Liver (tissue), 9 donors: ENCODE results near the gene NRN1. TPM values are rescaled to one million over a fixed set of nuclear protein-coding genes. Genes with fewer than 3 reads are reported as not detected.
A peak's percentile ranks its signal among the peaks of the same experiment; 100 is the strongest.

Experiments used
- DNase-seq: peaks from one replicate; pipeline ENCODE4 v3.0.0-alpha.2; 2017; ENCODE audit warnings: low spot score
- H3K27ac ChIP-seq, 2 donors: one replicate each; pipeline ENCODE4 v1.7.0; 2013; ENCODE audit warnings: inconsistent platforms in 2 of 2, low read length in 2 of 2, control low read depth in 1 of 2, low read depth in 1 of 2, mild to moderate bottlenecking in 1 of 2
- H3K27me3 ChIP-seq, 4 donors: one replicate each; pipeline versions ENCODE4 v1.6.1 to v1.7.0; 2013; ENCODE audit warnings: low read length in 3 of 4, inconsistent platforms in 1 of 4, mild to moderate bottlenecking in 1 of 4, moderate library complexity in 1 of 4; ENCODE audit not compliant: control insufficient read depth in 4 of 4, insufficient read depth in 4 of 4
- H3K36me3 ChIP-seq, 4 donors: one replicate each; pipeline versions ENCODE4 v1.6.1 to v1.7.0; 2013; ENCODE audit warnings: low read length in 3 of 4, mild to moderate bottlenecking in 3 of 4, low read depth in 1 of 4, moderate library complexity in 1 of 4; ENCODE audit not compliant: control insufficient read depth in 4 of 4, insufficient read depth in 3 of 4
- H3K4me1 ChIP-seq, 4 donors: one replicate each; pipeline versions ENCODE4 v1.6.1 to v1.7.0; 2013; ENCODE audit warnings: low read length in 3 of 4, mild to moderate bottlenecking in 3 of 4, moderate library complexity in 1 of 4; ENCODE audit not compliant: control insufficient read depth in 4 of 4, insufficient read depth in 4 of 4
- H3K4me3 ChIP-seq, 3 donors: one replicate each; pipeline versions ENCODE4 v1.6.1 to v1.7.0; 2013; ENCODE audit warnings: low read length in 3 of 3, control low read depth in 1 of 3, low read depth in 1 of 3, mild to moderate bottlenecking in 1 of 3
- H3K9ac ChIP-seq, 2 donors: one replicate each; pipeline ENCODE4 v1.7.0; 2013; ENCODE audit warnings: low read length in 2 of 2, mild to moderate bottlenecking in 2 of 2, moderate library complexity in 2 of 2, control low read depth in 1 of 2, low read depth in 1 of 2
- H3K9me3 ChIP-seq, 4 donors: one replicate each; pipeline versions ENCODE4 v1.6.1 to v1.7.0; 2013; ENCODE audit warnings: low read length in 3 of 4; ENCODE audit not compliant: control insufficient read depth in 4 of 4
- ATF3 ChIP-seq: IDR thresholded peaks from 2 replicates; pipeline ENCODE4 v1.6.1; 2016; ENCODE audit warnings: antibody characterized with exemption
- CTCF ChIP-seq: fragments of 150-350 bp; IDR thresholded peaks from 2 replicates; pipeline ENCODE4 v1.5.1; 2017; ENCODE audit warnings: improper control_type of control experiment, low read depth, low read length; ENCODE audit not compliant: missing input control
- EGR1 ChIP-seq, 2 donors: IDR thresholded peaks; 2 replicates each; pipeline ENCODE4 v1.6.1; 2016 to 2018; ENCODE audit warnings: antibody characterized with exemption in 2 of 2, low read depth in 2 of 2
- FOXA1 ChIP-seq: IDR thresholded peaks from 2 replicates; pipeline ENCODE4 v1.6.1; 2016; ENCODE audit warnings: antibody characterized with exemption
- FOXA2 ChIP-seq: IDR thresholded peaks from 2 replicates; pipeline ENCODE4 v1.6.1; 2016; ENCODE audit warnings: antibody characterized with exemption
- GABPA ChIP-seq, 2 donors: IDR thresholded peaks in 1 of 2; conservative IDR thresholded peaks in 1 of 2; 2 replicates each; pipeline ENCODE4 v1.6.1; 2016; ENCODE audit warnings: antibody characterized with exemption in 2 of 2, mild to moderate bottlenecking in 1 of 2, moderate library complexity in 1 of 2
- HNF4A ChIP-seq, 2 donors: conservative IDR thresholded peaks; 2 replicates each; pipeline ENCODE4 v1.6.1; 2016; ENCODE audit warnings: antibody characterized with exemption in 2 of 2, mild to moderate bottlenecking in 2 of 2
- HNF4G ChIP-seq: IDR thresholded peaks from 2 replicates; pipeline ENCODE4 v1.6.1; 2016; ENCODE audit warnings: antibody characterized with exemption
- MAX ChIP-seq: IDR thresholded peaks from 2 replicates; pipeline ENCODE4 v1.6.1; 2016; ENCODE audit warnings: antibody characterized with exemption
- NR2F2 ChIP-seq: IDR thresholded peaks from 2 replicates; pipeline ENCODE4 v1.6.1; 2016; ENCODE audit warnings: antibody characterized with exemption
- RAD21 ChIP-seq, 2 donors: IDR thresholded peaks; 2 replicates each; pipeline ENCODE4 v1.6.1; 2016; ENCODE audit warnings: antibody characterized with exemption in 2 of 2, mild to moderate bottlenecking in 2 of 2
- REST ChIP-seq: IDR thresholded peaks from 2 replicates; pipeline ENCODE4 v1.6.1; 2016; ENCODE audit warnings: antibody characterized with exemption, mild to moderate bottlenecking
- RXRA ChIP-seq, 2 donors: IDR thresholded peaks; 2 replicates each; pipeline ENCODE4 v1.6.1; 2017 to 2018; ENCODE audit warnings: antibody characterized with exemption in 2 of 2, mild to moderate bottlenecking in 1 of 2
- SP1 ChIP-seq: IDR thresholded peaks from 2 replicates; pipeline ENCODE4 v1.6.1; 2018; ENCODE audit warnings: antibody characterized with exemption, mild to moderate bottlenecking
- TAF1 ChIP-seq: conservative IDR thresholded peaks from 2 replicates; pipeline ENCODE4 v1.6.1; 2016; ENCODE audit warnings: antibody characterized with exemption, mild to moderate bottlenecking
- YY1 ChIP-seq: IDR thresholded peaks from 2 replicates; pipeline ENCODE4 v1.6.1; 2016; ENCODE audit warnings: antibody characterized with exemption, mild to moderate bottlenecking
- ZBTB33 ChIP-seq: IDR thresholded peaks from 2 replicates; pipeline ENCODE4 v1.6.1; 2016; ENCODE audit warnings: antibody characterized with exemption
- WGBS: extraction: QIAGEN DNeasy Blood & Tissue Kit; methylation state at CpG from one replicate; pipeline ENCODE4 v1.1.7; 2013; 5-methylcytosine and 5-hydroxymethylcytosine counted together
- polyA plus RNA-seq, 2 donors: library from polyadenylated mRNA; stranded (reverse) in 1 of 2; unstranded in 1 of 2; fragments of 200-250 nt in 1 of 2; fragments of >200 nt in 1 of 2; fragmentation: Nextera tagmentation in 1 of 2; extraction: Ambion mirVana in 1 of 2; gene quantifications; one replicate each; pipeline versions ENCODE4 v1.2.1 to v1.2.3, GENCODE V29; 2013 to 2015
- total RNA-seq, 2 donors: library from RNA; depleted of rRNA; stranded (reverse); fragments of >200 nt; gene quantifications; one replicate each; pipeline ENCODE4 v1.2.3, GENCODE V29; 2014
- donor health status: healthy.
- donor health status: healthy.
- donor health status: healthy.
- donor health status: healthy.
- donor health status: healthy.

The NRN1 gene
- total and polyA plus RNA-seq, 4 donors = 1.2 to 2.9 (median 1.6) TPM

- H3K27ac ChIP-seq = peak overlapping the region in 1 of 2 donors; percentile 57
- peak; percentile 62 for DNase-seq
- no peaks in the 10 kb centered on the region for H3K36me3 ChIP-seq
- TF ChIP-seq CTCF (no peak), REST (no peak), EGR1 (IDR thresholded peaks at IDR 0.05; ENCODE audit: low read depth in 2 of 2) (no peak), SP1 (no peak), HNF4A (conservative IDR thresholded peaks at IDR 0.05) (no peak), GABPA (IDR thresholded peaks at IDR 0.05 in 1 of 2, conservative IDR thresholded peaks at IDR 0.05 in 1 of 2) (peak in 1 of 2 donors; percentile 37), MAX (no peak), ATF3 (no peak), YY1 (no peak)
- 3% methylated on average over 62 of the region's 62 CpGs for WGBS
- H3K9me3 ChIP-seq = peaks cover 0 to 9% (median 4%) of the 10 kb centered on the region in 4 donors
- H3K4me3 ChIP-seq = peak overlapping the region in 1 of 3 donors; percentile 55
- peaks cover 4 to 34% (median 18%) of the 10 kb centered on the region in 4 donors for H3K27me3 ChIP-seq
- no peak overlapping the region for H3K9ac ChIP-seq
- H3K4me1 ChIP-seq = peaks cover 0 to 26% (median 13%) of the 10 kb centered on the region in 4 donors
Measured at GRCh38 chr6:6008648-6009421, 2.1 kb upstream of the NRN1 start.

GRCh38 chr6:6008089-6008647, 1.4 kb upstream of the NRN1 start:
- peaks cover 0 to 32% (median 17%) of the 10 kb centered on the region in 4 donors for H3K4me1 ChIP-seq
- H3K27ac ChIP-seq = peak overlapping the region in 1 of 2 donors; percentile 57
- no peak for DNase-seq
- H3K27me3 ChIP-seq = peaks cover 4 to 32% (median 17%) of the 10 kb centered on the region in 4 donors
- peaks cover 0 to 12% (median 4%) of the 10 kb centered on the region in 4 donors for H3K9me3 ChIP-seq
- peak overlapping the region in 1 of 3 donors; percentile 55 for H3K4me3 ChIP-seq
- no peak overlapping the region for H3K9ac ChIP-seq
- no peaks in the 10 kb centered on the region for H3K36me3 ChIP-seq
- TF ChIP-seq RAD21 (IDR thresholded peaks at IDR 0.05) = no peak
- no peak for TF ChIP-seq ZBTB33
- TF ChIP-seq RXRA (IDR thresholded peaks at IDR 0.05) = no peak
- no peak for TF ChIP-seq GABPA (IDR thresholded peaks at IDR 0.05 in 1 of 2, conservative IDR thresholded peaks at IDR 0.05 in 1 of 2)
- TF ChIP-seq FOXA1 = no peak
- TF ChIP-seq NR2F2 = no peak
- no peak for TF ChIP-seq HNF4G
- TF ChIP-seq ATF3 = no peak
- TF ChIP-seq FOXA2 = no peak
- no peak for TF ChIP-seq HNF4A (conservative IDR thresholded peaks at IDR 0.05)
- no peak for TF ChIP-seq TAF1
- no peak for TF ChIP-seq CTCF
- 4% methylated on average over 18 of the region's 18 CpGs for WGBS
